Measurements from ENCODE around the gene MAGI2.
"Not testable (repeated sequence)": the region's sequence is repeated elsewhere in the genome, so short reads cannot be mapped to it uniquely, and the experiment has no call there.

MAGI2 gene

GRCh38 chr7:79451580-79451979 is 1.9 kb downstream of the MAGI2 start:
- DNase-seq (ENCODE audit: low read depth), result no peak

- DNase-seq (ENCODE audit: low read depth), result not testable (repeated sequence)
Measured at GRCh38 chr7:79442766-79443165, 10.7 kb downstream of the MAGI2 start.

GRCh38 chr7:79436378-79436777 is 17.1 kb downstream of the MAGI2 start:
- no peak for DNase-seq (ENCODE audit: low read depth)

GRCh38 chr7:79434867-79435266 is 18.6 kb downstream of the MAGI2 start:
- DNase-seq (ENCODE audit: low read depth), result no peak

- DNase-seq (ENCODE audit: low read depth), result no peak
Measured at GRCh38 chr7:79434098-79434497, 19.4 kb downstream of the MAGI2 start.

GRCh38 chr7:79430391-79430790 is 23.1 kb downstream of the MAGI2 start:
- DNase-seq (ENCODE audit: low read depth), result no peak

- DNase-seq (ENCODE audit: low read depth), result no peak
Measured at GRCh38 chr7:79425665-79426064, 27.8 kb downstream of the MAGI2 start.

- DNase-seq (ENCODE audit: low read depth), result no peak
Measured at GRCh38 chr7:79421751-79422150, 31.7 kb downstream of the MAGI2 start.

GRCh38 chr7:79420464-79420863 is 33.0 kb downstream of the MAGI2 start:
- no peak for DNase-seq (ENCODE audit: low read depth)

- no peak for DNase-seq (ENCODE audit: low read depth)
Measured at GRCh38 chr7:79414910-79415309, 38.6 kb downstream of the MAGI2 start.

GRCh38 chr7:79412915-79413314 is 40.6 kb downstream of the MAGI2 start:
- DNase-seq (ENCODE audit: low read depth), result no peak

- DNase-seq (ENCODE audit: low read depth), result no peak
Measured at GRCh38 chr7:79412438-79412837, 41.0 kb downstream of the MAGI2 start.

GRCh38 chr7:79410345-79410744 is 43.1 kb downstream of the MAGI2 start:
- no peak for DNase-seq (ENCODE audit: low read depth)

GRCh38 chr7:79407351-79407750 is 46.1 kb downstream of the MAGI2 start:
- DNase-seq (ENCODE audit: low read depth), result no peak

GRCh38 chr7:79406371-79406770 is 47.1 kb downstream of the MAGI2 start:
- no peak for DNase-seq (ENCODE audit: low read depth)

GRCh38 chr7:79405368-79405767 is 48.1 kb downstream of the MAGI2 start:
- DNase-seq (ENCODE audit: low read depth), result no peak

- DNase-seq (ENCODE audit: low read depth), result no peak
Measured at GRCh38 chr7:79403879-79404278, 49.6 kb downstream of the MAGI2 start.

GRCh38 chr7:79403451-79403850 is 50.0 kb downstream of the MAGI2 start:
- DNase-seq (ENCODE audit: low read depth), result no peak

- no peak for DNase-seq (ENCODE audit: low read depth)
Measured at GRCh38 chr7:79401254-79401653, 52.2 kb downstream of the MAGI2 start.

- DNase-seq (ENCODE audit: low read depth), result no peak
Measured at GRCh38 chr7:79400222-79400621, 53.2 kb downstream of the MAGI2 start.

- no peak for DNase-seq (ENCODE audit: low read depth)
Measured at GRCh38 chr7:79398138-79398749, 55.2 kb downstream of the MAGI2 start.

- no peak for DNase-seq (ENCODE audit: low read depth)
Measured at GRCh38 chr7:79386688-79387422, 66.6 kb downstream of the MAGI2 start.

- DNase-seq (ENCODE audit: low read depth), result no peak
Measured at GRCh38 chr7:79381921-79382320, 71.5 kb downstream of the MAGI2 start.

- DNase-seq (ENCODE audit: low read depth), result no peak
Measured at GRCh38 chr7:79377097-79377496, 76.4 kb downstream of the MAGI2 start.
